ENCODE data around the gene SMYD3. TPM values are rescaled to one million over a fixed set of nuclear protein-coding genes. Genes with fewer than 3 reads are reported as not detected.

Gene SMYD3
- total RNA-seq, 4 donors from 2014 or later: 15.6 to 21.1 (median 18.4) TPM

GRCh38 chr1:246178717-246179311 lies 328.3 kb downstream of the SMYD3 start:
- TF ChIP-seq, protein P1, sequence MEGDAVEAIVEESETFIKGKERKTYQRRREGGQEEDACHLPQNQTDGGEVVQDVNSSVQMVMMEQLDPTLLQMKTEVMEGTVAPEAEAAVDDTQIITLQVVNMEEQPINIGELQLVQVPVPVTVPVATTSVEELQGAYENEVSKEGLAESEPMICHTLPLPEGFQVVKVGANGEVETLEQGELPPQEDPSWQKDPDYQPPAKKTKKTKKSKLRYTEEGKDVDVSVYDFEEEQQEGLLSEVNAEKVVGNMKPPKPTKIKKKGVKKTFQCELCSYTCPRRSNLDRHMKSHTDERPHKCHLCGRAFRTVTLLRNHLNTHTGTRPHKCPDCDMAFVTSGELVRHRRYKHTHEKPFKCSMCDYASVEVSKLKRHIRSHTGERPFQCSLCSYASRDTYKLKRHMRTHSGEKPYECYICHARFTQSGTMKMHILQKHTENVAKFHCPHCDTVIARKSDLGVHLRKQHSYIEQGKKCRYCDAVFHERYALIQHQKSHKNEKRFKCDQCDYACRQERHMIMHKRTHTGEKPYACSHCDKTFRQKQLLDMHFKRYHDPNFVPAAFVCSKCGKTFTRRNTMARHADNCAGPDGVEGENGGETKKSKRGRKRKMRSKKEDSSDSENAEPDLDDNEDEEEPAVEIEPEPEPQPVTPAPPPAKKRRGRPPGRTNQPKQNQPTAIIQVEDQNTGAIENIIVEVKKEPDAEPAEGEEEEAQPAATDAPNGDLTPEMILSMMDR (IDR thresholded peaks at IDR 0.05; ENCODE audit: low read depth): no peak

DNA sequence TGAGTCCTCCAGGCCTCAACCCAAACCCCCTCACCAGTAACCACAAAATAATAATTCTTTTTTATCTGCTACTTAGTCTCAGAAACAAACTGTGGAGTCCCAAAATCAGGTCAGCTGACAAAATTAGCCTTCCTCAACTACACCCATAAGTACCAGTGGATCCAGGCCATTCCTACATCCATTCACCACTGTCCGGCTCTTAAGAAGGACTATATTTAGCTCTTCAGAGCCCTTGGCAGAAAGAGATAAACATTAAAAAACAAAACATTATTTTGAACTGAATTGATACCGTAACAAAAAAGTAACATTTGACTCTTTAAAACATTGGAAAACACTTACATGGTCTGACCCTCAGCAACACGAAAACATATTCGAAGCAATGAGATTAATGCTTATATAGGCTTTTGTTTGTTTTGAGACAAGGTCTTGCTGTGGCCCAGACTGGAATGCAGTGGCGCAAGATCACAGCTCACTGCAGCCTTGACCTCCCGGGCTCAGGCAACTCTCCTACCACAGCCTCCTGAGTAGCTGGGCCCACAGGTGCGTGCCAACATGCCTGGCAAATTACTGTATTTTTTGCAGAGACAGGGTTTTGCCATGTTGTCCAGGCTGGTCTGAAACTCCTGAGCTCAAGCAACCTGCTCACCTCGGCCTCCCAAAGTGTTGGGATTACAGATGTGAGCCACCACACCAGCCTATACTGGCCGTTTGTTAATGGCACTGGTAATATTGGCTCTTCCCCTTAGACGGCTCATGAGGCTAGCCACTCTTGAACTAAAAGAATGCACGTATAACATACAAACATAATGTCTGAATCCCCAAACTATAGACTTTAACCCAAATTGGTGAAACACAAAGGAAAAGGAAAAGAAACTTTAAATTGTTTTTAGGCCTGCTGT lies 330.7 kb downstream of the SMYD3 start:
- TF ChIP-seq, protein P1 (IDR thresholded peaks at IDR 0.05; ENCODE audit: low read depth): no peak

DNA sequence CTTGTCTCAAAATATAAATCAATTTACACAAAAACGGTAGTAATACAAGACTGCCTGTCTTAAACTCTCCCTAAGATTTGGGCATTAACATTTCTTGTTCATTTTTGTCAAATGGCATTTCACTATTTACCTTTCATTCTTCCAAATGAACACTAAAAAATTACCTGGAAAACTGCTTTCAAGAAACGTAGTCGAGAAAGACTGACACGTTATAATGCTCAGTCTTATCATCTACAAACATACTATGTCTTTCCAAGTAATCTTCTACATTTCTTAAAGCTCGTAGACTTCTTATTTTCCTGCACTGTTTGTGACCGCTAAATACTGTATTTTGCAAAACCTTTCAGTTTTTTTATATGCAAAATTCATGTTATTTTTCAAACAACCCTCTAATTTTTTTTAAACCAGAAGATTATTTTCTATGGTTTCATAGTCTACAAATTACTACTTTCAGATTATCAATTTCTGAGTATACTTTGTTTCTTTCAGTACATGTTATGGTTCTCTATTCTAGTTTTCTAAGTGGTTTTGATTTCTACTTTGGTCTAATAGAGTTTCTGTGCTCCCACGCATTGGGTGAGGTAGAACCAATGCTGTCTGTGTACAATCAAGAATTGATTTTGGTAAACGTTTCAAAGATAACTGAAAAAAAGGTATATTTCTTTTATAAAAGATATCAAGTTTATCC lies 336.4 kb downstream of the SMYD3 start:
- TF ChIP-seq, protein P1 (IDR thresholded peaks at IDR 0.05; ENCODE audit: low read depth): no peak

GRCh38 chr1:246169486-246169885 lies 337.6 kb downstream of the SMYD3 start:
- TF ChIP-seq, protein P1 (IDR thresholded peaks at IDR 0.05; ENCODE audit: low read depth): no peak

DNA sequence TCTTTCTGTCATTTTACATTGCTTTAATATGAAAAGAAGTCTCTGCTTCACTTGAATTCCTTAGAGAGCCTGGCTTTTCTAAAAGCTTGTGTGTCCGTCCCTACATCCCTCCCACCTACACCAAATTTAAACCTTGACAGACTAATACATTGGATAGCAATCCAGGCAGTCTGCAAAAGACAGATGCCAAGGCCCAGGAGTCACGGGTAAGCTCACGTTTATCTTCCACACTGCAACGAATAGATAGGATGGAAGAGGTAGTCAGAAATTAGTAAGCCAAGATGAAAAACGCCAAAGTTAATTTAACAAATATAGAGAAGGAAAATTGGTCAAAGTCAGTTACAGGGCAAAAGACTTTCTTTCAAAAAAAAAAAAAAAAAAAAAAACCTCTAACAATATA lies 338.1 kb downstream of the SMYD3 start:
- TF ChIP-seq, protein P1 (IDR thresholded peaks at IDR 0.05; ENCODE audit: low read depth): no peak

- TF ChIP-seq, protein P1 (IDR thresholded peaks at IDR 0.05; ENCODE audit: low read depth): no peak
Measured at GRCh38 chr1:246166841-246167240, 340.2 kb downstream of the SMYD3 start.
